A549 treated with AZD9567 at 1 μM for 4 hours (cell line): ENCODE measurements around the gene FAM72C. TPM values are rescaled to one million over a fixed set of nuclear protein-coding genes. Genes with fewer than 3 reads are reported as not detected.

ENCODE experiments used
- total RNA-seq: library from RNA; stranded (reverse); fragments of 200-300 nt; extraction: Qiagen RNA extraction; gene quantifications from 5 replicates; pipeline ENCODE4 v1.2.3, GENCODE V29; 2022; ENCODE audit not compliant: insufficient read depth

Gene FAM72C
- 4.9 to 6.1 TPM (median 5.4 TPM) in 5 replicates for total RNA-seq

DNA sequence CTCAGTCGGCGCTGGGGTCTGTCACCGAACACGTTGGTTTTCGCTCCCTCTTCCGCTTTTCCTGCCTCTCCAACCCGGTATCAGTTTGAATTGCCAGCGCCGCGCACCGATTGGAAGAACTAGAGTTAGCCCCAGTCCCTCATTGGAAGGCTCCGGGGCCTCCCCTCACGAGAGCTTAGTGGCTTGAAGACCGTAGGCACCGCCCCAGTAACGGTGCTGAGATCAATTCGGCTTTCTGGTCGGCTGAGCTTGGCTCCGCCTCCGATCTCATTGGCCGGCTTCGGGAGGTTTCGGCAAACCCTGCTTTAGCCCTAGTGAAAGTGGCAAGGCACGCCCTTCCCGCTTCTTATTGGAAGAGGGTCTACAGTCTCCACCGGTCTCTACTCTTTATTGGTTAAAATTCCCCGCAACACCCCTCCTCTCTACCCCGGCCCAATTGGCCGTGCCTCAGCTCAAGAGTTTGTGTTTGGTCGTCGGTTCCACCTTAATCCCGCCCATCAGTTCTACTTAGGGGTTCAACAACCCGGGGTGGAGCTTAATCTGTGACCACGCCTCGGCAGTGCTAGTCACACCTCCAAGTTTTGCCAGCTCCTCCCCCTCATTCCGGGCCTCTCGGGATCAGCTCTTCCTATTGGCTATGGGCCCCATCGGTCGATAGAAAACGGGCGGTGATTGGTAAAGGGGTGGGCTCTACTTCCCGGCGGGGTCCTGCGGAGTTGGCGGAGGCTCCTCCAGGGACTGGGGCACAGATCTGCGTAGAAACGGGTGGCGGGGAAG lies at the start of gene FAM72C:
Gene FAM72C (minus strand): TSS at position 63 of the 777 bp plus-strand sequence. CDS start 845 bp downstream, outside the sequence.

